BE2C (cell line): Measurements from ENCODE around the gene TPST1.

Experiments
- DNase-seq: peaks from one replicate; pipeline ENCODE4 v3.0.0-alpha.2; 2020
- H3K27me3 ChIP-seq: fragments of 250-450 bp; sonication (Bioruptor Pico); 2 replicates; pipeline ENCODE4 v1.5.1; 2020; ENCODE audit warnings: mild to moderate bottlenecking
- H3K36me3 ChIP-seq: fragments of 250-450 bp; sonication (Bioruptor Pico); 2 replicates; pipeline ENCODE4 v1.5.1; 2020; ENCODE audit warnings: mild to moderate bottlenecking
- H3K4me1 ChIP-seq: fragments of 250-450 bp; sonication (Bioruptor Pico); 2 replicates; pipeline ENCODE4 v1.5.1; 2020
- H3K4me3 ChIP-seq: 2 replicates; pipeline ENCODE4 v1.5.1; 2011; ENCODE audit warnings: low read depth, low read length
- H3K9me3 ChIP-seq: fragments of 250-450 bp; sonication (Bioruptor Pico); 2 replicates; pipeline ENCODE4 v1.5.1; 2020
- CTCF ChIP-seq: IDR thresholded peaks from 2 replicates; pipeline ENCODE4 v1.5.1; 2012; ENCODE audit warnings: mild to moderate bottlenecking, low read depth, low read length

The TPST1 gene

GRCh38 chr7:66255534-66256100 is 50.5 kb downstream of the TPST1 start:
- Histone ChIP-seq H3K4me3 (no peak overlapping the region), H3K9me3 (no peaks in the 10 kb centered on the region), H3K36me3 (no peaks in the 10 kb centered on the region), H3K27me3 (no peaks in the 10 kb centered on the region), H3K4me1 (0 out of 2 replicates have a peak, but pooled peaks cover 3% of the 10 kb centered on the region)
- no peak for TF ChIP-seq CTCF
- DNase-seq, result no peak

GRCh38 chr7:66256281-66256680 is 51.1 kb downstream of the TPST1 start:
- H3K9me3 ChIP-seq, result no peaks in the 10 kb centered on the region
- no peak for DNase-seq
- no peaks in the 10 kb centered on the region for H3K27me3 ChIP-seq
- no peak overlapping the region for H3K4me3 ChIP-seq
- TF ChIP-seq CTCF, result no peak
- no peaks in the 10 kb centered on the region for H3K4me1 ChIP-seq
- no peaks in the 10 kb centered on the region for H3K36me3 ChIP-seq

- H3K4me3 ChIP-seq, result no peak overlapping the region
- no peak for DNase-seq
- H3K27me3 ChIP-seq, result no peaks in the 10 kb centered on the region
- no peaks in the 10 kb centered on the region for H3K9me3 ChIP-seq
- no peak for TF ChIP-seq CTCF
- H3K36me3 ChIP-seq, result no peaks in the 10 kb centered on the region; the same call in 1 of the 2 replicates
- no peaks in the 10 kb centered on the region for H3K4me1 ChIP-seq
Measured at GRCh38 chr7:66257481-66257880, 52.3 kb downstream of the TPST1 start.

GRCh38 chr7:66258409-66258808 is 53.3 kb downstream of the TPST1 start:
- Histone ChIP-seq H3K27me3 (no peaks in the 10 kb centered on the region), H3K36me3 (no peaks in the 10 kb centered on the region; the same call in 1 of the 2 replicates), H3K9me3 (no peaks in the 10 kb centered on the region), H3K4me3 (no peak overlapping the region), H3K4me1 (no peaks in the 10 kb centered on the region)
- no peak for DNase-seq
- TF ChIP-seq CTCF, result no peak

- H3K4me3 ChIP-seq, result no peak overlapping the region
Measured at GRCh38 chr7:66261941-66262340, 56.8 kb downstream of the TPST1 start.

More at GRCh38 chr7:66261941-66262340, 56.8 kb downstream of the TPST1 start:
- H3K4me1 ChIP-seq, result no peaks in the 10 kb centered on the region; the same call in 1 of the 2 replicates
- H3K36me3 ChIP-seq, result no peaks in the 10 kb centered on the region; the same call in 1 of the 2 replicates
- DNase-seq, result no peak
- no peaks in the 10 kb centered on the region for H3K27me3 ChIP-seq
- peaks cover 5% of the 10 kb centered on the region; the same call in 1 of the 2 replicates for H3K9me3 ChIP-seq
- no peak for TF ChIP-seq CTCF
